K562 (cell line): ENCODE data around the gene WIF1. TPM values are rescaled to one million over a fixed set of nuclear protein-coding genes. Genes with fewer than 3 reads are reported as not detected.

Experiments
- ARID2 ChIP-seq: fragments of 450-650 bp; IDR thresholded peaks from 2 replicates; pipeline ENCODE4 v1.6.1; 2017; ENCODE audit warnings: antibody characterized with exemption, mild to moderate bottlenecking
- CREM ChIP-seq: IDR thresholded peaks from 2 replicates; pipeline ENCODE4 v1.6.1; 2014; ENCODE audit warnings: antibody characterized with exemption, low read depth
- HOXB6 ChIP-seq: fragments of 250-450 bp; sonication (Bioruptor Pico); IDR thresholded peaks from 2 replicates; pipeline ENCODE4 v1.5.1; 2022; ENCODE audit warnings: mild to moderate bottlenecking, borderline replicate concordance
- NCOA4 ChIP-seq: fragments of 450-650 bp; IDR thresholded peaks from 2 replicates; pipeline ENCODE4 v1.6.1; 2018; ENCODE audit warnings: mild to moderate bottlenecking; ENCODE audit not compliant: partially characterized antibody
- SIN3A ChIP-seq, 2 experiments: fragments of 150-350 bp in 1 of 2; IDR thresholded peaks; 2 replicates each; pipeline ENCODE4 v1.6.1; 2011 to 2016; ENCODE audit warnings: borderline replicate concordance in 2 of 2, low read depth in 2 of 2, low read length in 2 of 2, mild to moderate bottlenecking in 2 of 2, moderate library complexity in 2 of 2; ENCODE audit not compliant: control insufficient read depth in 1 of 2
- SRSF3 ChIP-seq: fragments of 200-400 bp; formaldehyde crosslinking; IDR thresholded peaks from 2 replicates; pipeline ENCODE4 v1.6.1; 2016; ENCODE audit warnings: mild to moderate bottlenecking, low read length, moderate library complexity; ENCODE audit not compliant: insufficient read depth
- ZNF133 ChIP-seq: fragments of 250-450 bp; sonication (Bioruptor Pico); IDR thresholded peaks from 2 replicates; pipeline ENCODE4 v1.4.0; 2020; ENCODE audit warnings: mild to moderate bottlenecking
- ZNF165 ChIP-seq: fragments of 250-450 bp; sonication (Bioruptor Pico); IDR thresholded peaks from 2 replicates; pipeline ENCODE4 v1.4.0; 2020; ENCODE audit warnings: borderline replicate concordance
- ZNF282 ChIP-seq: sonication (generic); formaldehyde crosslinking; IDR thresholded peaks from 2 replicates; pipeline ENCODE4 v1.8.1; 2023; ENCODE audit warnings: missing genetic modification reagents
- ZNF766 ChIP-seq: fragments of 200-800 bp; sonication (Bioruptor generic); conservative IDR thresholded peaks from 2 replicates; pipeline ENCODE4 v1.6.1; 2016; ENCODE audit warnings: missing genetic modification characterization, missing compliant biosample characterization
- polyA plus RNA-seq, 8 experiments: library from polyadenylated mRNA; depleted of rRNA in 4 of 8; stranded (reverse) in 5 of 8; unstranded in 3 of 8; fragments of >200 nt; fragmentation: Nextera tagmentation in 2 of 8; fragmentation: Illumina TruSeq in 1 of 8; extraction: Ambion mirVana in 2 of 8; extraction: Trizol in 1 of 8; gene quantifications; 2 replicates each; pipeline versions ENCODE4 v1.2.1 to v1.2.3, GENCODE V29; 2011 to 2014; ENCODE audit warnings: inconsistent platforms in 1 of 8, missing spikeins in 1 of 8
- total RNA-seq, 7 experiments: library from RNA; depleted of rRNA in 6 of 7; stranded (reverse); fragments of >200 nt in 6 of 7; fragmentation: Illumina TruSeq in 2 of 7; extraction: Trizol in 2 of 7; gene quantifications; 2 replicates each; pipeline versions ENCODE4 v1.2.1 to v1.2.3, GENCODE V29; 2011 to 2021; ENCODE audit warnings: low replicate concordance in 1 of 7
- TF ChIP-seq, protein P1 (sequence below): fragments of 250-450 bp; sonication (Bioruptor Pico); IDR thresholded peaks from 2 replicates; pipeline ENCODE4 v1.8.0; 2022; ENCODE audit warnings: moderate library complexity, mild to moderate bottlenecking, inconsistent platforms
- TF ChIP-seq, protein P2 (sequence below): fragments of 200-800 bp; sonication (Bioruptor generic); IDR thresholded peaks from 2 replicates; pipeline ENCODE4 v1.6.1; 2017; ENCODE audit warnings: missing genetic modification characterization, missing compliant biosample characterization
- TF ChIP-seq, protein P3 (sequence below): fragments of 250-450 bp; sonication (Bioruptor Pico); IDR thresholded peaks from 2 replicates; pipeline ENCODE4 v1.4.0; 2020; ENCODE audit warnings: mild to moderate bottlenecking, moderate library complexity, borderline replicate concordance
- TF ChIP-seq, protein P4 (sequence below): sonication (generic); formaldehyde crosslinking; IDR thresholded peaks from 2 replicates; pipeline ENCODE4 v1.8.0; 2022; ENCODE audit warnings: mild to moderate bottlenecking, missing genetic modification reagents
- TF ChIP-seq, protein P5 (sequence below): IDR thresholded peaks from 3 replicates; pipeline ENCODE4 v1.6.1; 2011; ENCODE audit warnings: borderline replicate concordance, mild to moderate bottlenecking; ENCODE audit not compliant: insufficient read length, insufficient read depth

The WIF1 gene
- total and polyA plus RNA-seq, 9 of the 15 experiments (the other 6 are each of a cell fraction or from before 2014, with no cell fraction given), result not detected

DNA sequence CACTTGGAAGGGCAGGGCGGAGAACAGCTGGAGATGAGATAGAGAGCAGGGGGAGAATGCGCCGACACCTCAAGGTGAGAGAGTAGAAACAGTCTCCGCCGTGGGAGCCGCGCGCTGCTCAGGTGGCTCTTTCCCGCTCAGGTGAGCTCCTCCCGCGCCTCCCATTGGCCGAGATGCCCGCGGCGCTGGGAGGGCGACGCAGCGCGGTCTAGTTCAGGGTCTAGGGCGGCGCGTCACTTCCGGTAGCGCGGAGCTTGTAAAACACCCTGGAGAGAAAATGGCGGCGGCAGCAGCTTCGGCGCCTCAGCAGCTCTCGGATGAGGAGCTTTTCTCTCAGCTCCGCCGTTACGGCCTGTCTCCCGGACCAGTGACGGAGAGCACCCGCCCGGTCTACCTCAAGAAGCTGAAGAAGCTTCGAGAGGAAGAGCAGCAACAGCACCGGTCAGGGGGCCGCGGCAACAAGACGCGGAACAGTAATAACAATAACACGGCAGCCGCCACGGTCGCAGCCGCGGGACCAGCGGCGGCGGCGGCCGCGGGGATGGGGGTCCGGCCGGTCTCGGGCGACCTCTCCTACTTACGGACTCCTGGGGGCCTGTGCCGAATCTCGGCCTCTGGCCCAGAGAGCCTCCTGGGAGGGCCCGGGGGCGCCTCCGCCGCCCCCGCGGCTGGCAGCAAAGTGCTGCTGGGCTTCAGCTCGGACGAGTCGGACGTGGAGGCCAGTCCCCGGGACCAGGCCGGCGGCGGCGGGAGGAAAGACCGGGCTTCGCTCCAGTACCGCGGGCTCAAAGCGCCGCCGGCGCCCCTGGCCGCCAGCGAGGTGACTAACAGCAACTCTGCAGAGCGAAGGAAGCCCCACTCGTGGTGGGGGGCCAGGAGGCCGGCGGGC lies 48.5 kb upstream of the WIF1 start, which contains the start of gene LEMD3 (continued):
- TF ChIP-seq, protein P1, sequence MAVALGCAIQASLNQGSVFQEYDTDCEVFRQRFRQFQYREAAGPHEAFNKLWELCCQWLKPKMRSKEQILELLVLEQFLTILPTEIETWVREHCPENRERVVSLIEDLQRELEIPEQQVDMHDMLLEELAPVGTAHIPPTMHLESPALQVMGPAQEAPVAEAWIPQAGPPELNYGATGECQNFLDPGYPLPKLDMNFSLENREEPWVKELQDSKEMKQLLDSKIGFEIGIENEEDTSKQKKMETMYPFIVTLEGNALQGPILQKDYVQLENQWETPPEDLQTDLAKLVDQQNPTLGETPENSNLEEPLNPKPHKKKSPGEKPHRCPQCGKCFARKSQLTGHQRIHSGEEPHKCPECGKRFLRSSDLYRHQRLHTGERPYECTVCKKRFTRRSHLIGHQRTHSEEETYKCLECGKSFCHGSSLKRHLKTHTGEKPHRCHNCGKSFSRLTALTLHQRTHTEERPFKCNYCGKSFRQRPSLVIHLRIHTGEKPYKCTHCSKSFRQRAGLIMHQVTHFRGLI, result no peak
- TF ChIP-seq ZNF282 (CRISPR knock-in tag) (peak; percentile 44; the same call in 1 of the 2 replicates), ZNF766 (CRISPR knock-in tag) (no peak), ZNF133 (CRISPR knock-in tag) (no peak), NCOA4 (no peak), SIN3A (IDR thresholded peaks at IDR 0.05; ENCODE audit: borderline replicate concordance in 2 of 2, control insufficient read depth in 1 of 2, low read depth in 2 of 2, low read length in 2 of 2) (0 out of 4 replicates have a peak, but pooled peaks of 1 of the 2 experiments have one; percentile 66), SRSF3 (peak; percentile 52; the same call in 1 of the 2 replicates), ZNF165 (CRISPR knock-in tag) (no peak), CREM (peak; percentile 98), HOXB6 (CRISPR knock-in tag) (no peak), ARID2 (no peak)
- TF ChIP-seq, protein P2, sequence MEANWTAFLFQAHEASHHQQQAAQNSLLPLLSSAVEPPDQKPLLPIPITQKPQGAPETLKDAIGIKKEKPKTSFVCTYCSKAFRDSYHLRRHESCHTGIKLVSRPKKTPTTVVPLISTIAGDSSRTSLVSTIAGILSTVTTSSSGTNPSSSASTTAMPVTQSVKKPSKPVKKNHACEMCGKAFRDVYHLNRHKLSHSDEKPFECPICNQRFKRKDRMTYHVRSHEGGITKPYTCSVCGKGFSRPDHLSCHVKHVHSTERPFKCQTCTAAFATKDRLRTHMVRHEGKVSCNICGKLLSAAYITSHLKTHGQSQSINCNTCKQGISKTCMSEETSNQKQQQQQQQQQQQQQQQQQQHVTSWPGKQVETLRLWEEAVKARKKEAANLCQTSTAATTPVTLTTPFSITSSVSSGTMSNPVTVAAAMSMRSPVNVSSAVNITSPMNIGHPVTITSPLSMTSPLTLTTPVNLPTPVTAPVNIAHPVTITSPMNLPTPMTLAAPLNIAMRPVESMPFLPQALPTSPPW (CRISPR knock-in tag), result no peak
- TF ChIP-seq, protein P3, sequence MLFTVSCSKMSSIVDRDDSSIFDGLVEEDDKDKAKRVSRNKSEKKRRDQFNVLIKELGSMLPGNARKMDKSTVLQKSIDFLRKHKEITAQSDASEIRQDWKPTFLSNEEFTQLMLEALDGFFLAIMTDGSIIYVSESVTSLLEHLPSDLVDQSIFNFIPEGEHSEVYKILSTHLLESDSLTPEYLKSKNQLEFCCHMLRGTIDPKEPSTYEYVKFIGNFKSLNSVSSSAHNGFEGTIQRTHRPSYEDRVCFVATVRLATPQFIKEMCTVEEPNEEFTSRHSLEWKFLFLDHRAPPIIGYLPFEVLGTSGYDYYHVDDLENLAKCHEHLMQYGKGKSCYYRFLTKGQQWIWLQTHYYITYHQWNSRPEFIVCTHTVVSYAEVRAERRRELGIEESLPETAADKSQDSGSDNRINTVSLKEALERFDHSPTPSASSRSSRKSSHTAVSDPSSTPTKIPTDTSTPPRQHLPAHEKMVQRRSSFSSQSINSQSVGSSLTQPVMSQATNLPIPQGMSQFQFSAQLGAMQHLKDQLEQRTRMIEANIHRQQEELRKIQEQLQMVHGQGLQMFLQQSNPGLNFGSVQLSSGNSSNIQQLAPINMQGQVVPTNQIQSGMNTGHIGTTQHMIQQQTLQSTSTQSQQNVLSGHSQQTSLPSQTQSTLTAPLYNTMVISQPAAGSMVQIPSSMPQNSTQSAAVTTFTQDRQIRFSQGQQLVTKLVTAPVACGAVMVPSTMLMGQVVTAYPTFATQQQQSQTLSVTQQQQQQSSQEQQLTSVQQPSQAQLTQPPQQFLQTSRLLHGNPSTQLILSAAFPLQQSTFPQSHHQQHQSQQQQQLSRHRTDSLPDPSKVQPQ (CRISPR knock-in tag), result no peak
- TF ChIP-seq, protein P4, sequence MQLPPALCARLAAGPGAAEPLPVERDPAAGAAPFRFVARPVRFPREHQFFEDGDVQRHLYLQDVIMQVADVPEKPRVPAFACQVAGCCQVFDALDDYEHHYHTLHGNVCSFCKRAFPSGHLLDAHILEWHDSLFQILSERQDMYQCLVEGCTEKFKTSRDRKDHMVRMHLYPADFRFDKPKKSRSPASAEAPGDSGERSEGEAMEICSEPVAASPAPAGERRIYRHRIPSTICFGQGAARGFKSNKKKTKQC, result peak; percentile 93
- TF ChIP-seq, protein P5, sequence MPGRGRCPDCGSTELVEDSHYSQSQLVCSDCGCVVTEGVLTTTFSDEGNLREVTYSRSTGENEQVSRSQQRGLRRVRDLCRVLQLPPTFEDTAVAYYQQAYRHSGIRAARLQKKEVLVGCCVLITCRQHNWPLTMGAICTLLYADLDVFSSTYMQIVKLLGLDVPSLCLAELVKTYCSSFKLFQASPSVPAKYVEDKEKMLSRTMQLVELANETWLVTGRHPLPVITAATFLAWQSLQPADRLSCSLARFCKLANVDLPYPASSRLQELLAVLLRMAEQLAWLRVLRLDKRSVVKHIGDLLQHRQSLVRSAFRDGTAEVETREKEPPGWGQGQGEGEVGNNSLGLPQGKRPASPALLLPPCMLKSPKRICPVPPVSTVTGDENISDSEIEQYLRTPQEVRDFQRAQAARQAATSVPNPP, result no peak
